ENCODE results near the gene ING3. TPM values are rescaled to one million over a fixed set of nuclear protein-coding genes. Genes with fewer than 3 reads are reported as not detected.

ING3 gene
- polyA plus RNA-seq, 1 donor from 2014 or later: 19.7 TPM

GRCh38 chr7:120998996-120999565 is 48.5 kb downstream of the ING3 start:
- Histone ChIP-seq H3K36me3 (ENCODE audit: insufficient read depth, low read length) (no peaks in the 10 kb centered on the region), H3K9ac (ENCODE audit: low read length) (no peak overlapping the region), H2AFZ (ENCODE audit: low read depth, low read length) (no peak overlapping the region), H3F3A (ENCODE audit: insufficient read depth, low read length, poor library complexity, severe bottlenecking) (no peaks in the 10 kb centered on the region), H3K27ac (ENCODE audit: low read length) (no peak overlapping the region), H3K9me3 (ENCODE audit: low read length) (no peaks in the 10 kb centered on the region), H4K20me1 (ENCODE audit: insufficient read depth) (no peaks in the 10 kb centered on the region), H3K27me3 (ENCODE audit: insufficient read depth, low read depth, low read length) (no peaks in the 10 kb centered on the region), H3K4me2 (ENCODE audit: low read length) (no peak overlapping the region), H3K4me3 (ENCODE audit: low read length) (no peak overlapping the region), H3K9me2 (ENCODE audit: insufficient read depth, low read length) (no peaks in the 10 kb centered on the region), H3K79me2 (replicated peaks; ENCODE audit: insufficient read depth, low read length) (no peaks in the 10 kb centered on the region)
- TF ChIP-seq POLR2AphosphoS5 (IDR thresholded peaks at IDR 0.05) (no peak), TAF1 (IDR thresholded peaks at IDR 0.05; ENCODE audit: low read depth) (no peak), SMC3 (conservative IDR thresholded peaks at IDR 0.05; ENCODE audit: poor library complexity) (no peak)

GRCh38 chr7:121000081-121000983 is 49.8 kb downstream of the ING3 start:
- Histone ChIP-seq H3F3A (ENCODE audit: insufficient read depth, low read length, poor library complexity, severe bottlenecking) (no peaks in the 10 kb centered on the region), H3K4me3 (ENCODE audit: low read length) (no peak overlapping the region), H3K4me2 (ENCODE audit: low read length) (no peak overlapping the region), H4K20me1 (ENCODE audit: insufficient read depth) (no peaks in the 10 kb centered on the region), H3K79me2 (replicated peaks; ENCODE audit: insufficient read depth, low read length) (no peaks in the 10 kb centered on the region), H3K9ac (ENCODE audit: low read length) (no peak overlapping the region), H3K9me3 (ENCODE audit: low read length) (no peaks in the 10 kb centered on the region), H3K27me3 (ENCODE audit: insufficient read depth, low read depth, low read length) (no peaks in the 10 kb centered on the region), H3K36me3 (ENCODE audit: insufficient read depth, low read length) (no peaks in the 10 kb centered on the region), H2AFZ (ENCODE audit: low read depth, low read length) (no peak overlapping the region), H3K27ac (ENCODE audit: low read length) (no peak overlapping the region), H3K9me2 (ENCODE audit: insufficient read depth, low read length) (no peaks in the 10 kb centered on the region)
- no peak for TF ChIP-seq POLR2AphosphoS5 (IDR thresholded peaks at IDR 0.05)
- TF ChIP-seq MXI1 (conservative IDR thresholded peaks at IDR 0.05; ENCODE audit: poor library complexity, severe bottlenecking): no peak
- TF ChIP-seq TAF1 (IDR thresholded peaks at IDR 0.05; ENCODE audit: low read depth): no peak
- no peak for TF ChIP-seq EZH2 (IDR thresholded peaks at IDR 0.05; ENCODE audit: borderline replicate concordance, insufficient read depth, low read length, poor library complexity, severe bottlenecking)
- no peak for TF ChIP-seq RAD21 (conservative IDR thresholded peaks at IDR 0.05)
- no peak for TF ChIP-seq SMC3 (conservative IDR thresholded peaks at IDR 0.05; ENCODE audit: poor library complexity)
- no peak for TF ChIP-seq EP300 (conservative IDR thresholded peaks at IDR 0.05; ENCODE audit: poor library complexity, severe bottlenecking)
- TF ChIP-seq REST (IDR thresholded peaks at IDR 0.05; ENCODE audit: borderline replicate concordance): no peak
- TF ChIP-seq CTCF (IDR thresholded peaks at IDR 0.05; ENCODE audit: poor library complexity, severe bottlenecking): no peak

All from neural cell (in vitro differentiated cells).